HepG2 (cell line): ENCODE results near the gene NUDT8. TPM values are rescaled to one million over a fixed set of nuclear protein-coding genes. Genes with fewer than 3 reads are reported as not detected.

ENCODE experiments used
- BCLAF1 ChIP-seq: fragments of 450-650 bp; IDR thresholded peaks from 2 replicates; pipeline ENCODE4 v1.6.1; 2017; ENCODE audit warnings: mild to moderate bottlenecking
- FOXA3 ChIP-seq: IDR thresholded peaks from 2 replicates; pipeline ENCODE4 v1.6.1; 2016; ENCODE audit warnings: missing genetic modification reagents, missing compliant biosample characterization
- KMT2B ChIP-seq: IDR thresholded peaks from 2 replicates; pipeline ENCODE4 v1.6.1; 2016; ENCODE audit warnings: missing genetic modification reagents, missing compliant biosample characterization
- MBD4 ChIP-seq: IDR thresholded peaks from 2 replicates; pipeline ENCODE4 v1.6.1; 2012; ENCODE audit warnings: low read length, inconsistent platforms, borderline replicate concordance
- NFATC3 ChIP-seq: sonication (generic); formaldehyde crosslinking; IDR thresholded peaks from 2 replicates; pipeline ENCODE4 v1.5.1; 2020; ENCODE audit warnings: mild to moderate bottlenecking, missing genetic modification reagents
- SMC3 ChIP-seq: IDR thresholded peaks from 2 replicates; pipeline ENCODE4 v1.6.1; 2011; ENCODE audit warnings: low read length, improper control_type of control experiment
- THRA ChIP-seq: sonication (generic); formaldehyde crosslinking; IDR thresholded peaks from 2 replicates; pipeline ENCODE4 v1.4.0; 2020; ENCODE audit warnings: missing genetic modification reagents, borderline replicate concordance
- YEATS4 ChIP-seq: sonication (generic); formaldehyde crosslinking; IDR thresholded peaks from 2 replicates; pipeline ENCODE4 v1.4.0; 2020; ENCODE audit warnings: missing genetic modification reagents, borderline replicate concordance
- ZBTB38 ChIP-seq: sonication (generic); formaldehyde crosslinking; IDR thresholded peaks from 2 replicates; pipeline ENCODE4 v1.5.1; 2020; ENCODE audit warnings: mild to moderate bottlenecking, missing genetic modification reagents
- ZNF142 ChIP-seq: sonication (generic); formaldehyde crosslinking; IDR thresholded peaks from 2 replicates; pipeline ENCODE4 v1.4.0; 2020; ENCODE audit warnings: missing genetic modification reagents
- ZNF24 ChIP-seq: fragments of 450-650 bp; IDR thresholded peaks from 2 replicates; pipeline ENCODE4 v1.6.1; 2017; ENCODE audit warnings: antibody characterized with exemption, mild to moderate bottlenecking
- ZNF337 ChIP-seq: sonication (generic); formaldehyde crosslinking; IDR thresholded peaks from 2 replicates; pipeline ENCODE4 v1.5.1; 2020; ENCODE audit warnings: missing genetic modification reagents, low read depth, mild to moderate bottlenecking, borderline replicate concordance
- ZNF660 ChIP-seq: sonication (generic); formaldehyde crosslinking; IDR thresholded peaks from 2 replicates; pipeline ENCODE4 v1.5.1; 2020; ENCODE audit warnings: mild to moderate bottlenecking, low read depth, missing genetic modification reagents, borderline replicate concordance
- ZSCAN29 ChIP-seq: sonication (generic); formaldehyde crosslinking; conservative IDR thresholded peaks from 2 replicates; pipeline ENCODE4 v1.4.0; 2020; ENCODE audit warnings: mild to moderate bottlenecking, missing genetic modification reagents
- polyA plus RNA-seq, 8 experiments: library from polyadenylated mRNA; depleted of rRNA in 3 of 8; stranded (reverse) in 7 of 8; unstranded in 1 of 8; fragments of >200 nt; fragmentation: Illumina TruSeq in 4 of 8; extraction: Trizol in 4 of 8; gene quantifications; 2 replicates each; pipeline versions ENCODE4 v1.2.1 to v1.2.3, GENCODE V29; 2011 to 2016; ENCODE audit warnings: low read depth in 4 of 8, missing spikeins in 1 of 8, mixed read lengths in 1 of 8; ENCODE audit not compliant: insufficient read depth in 1 of 8
- total RNA-seq, 5 experiments: library from RNA; depleted of rRNA; stranded (reverse); fragments of >200 nt; fragmentation: Illumina TruSeq; extraction: Trizol; gene quantifications; 2 replicates each; pipeline ENCODE4 v1.2.3, GENCODE V29; 2016; ENCODE audit warnings: low read depth in 1 of 5
- TF ChIP-seq, protein P1 (sequence below): sonication (generic); formaldehyde crosslinking; IDR thresholded peaks from 2 replicates; pipeline ENCODE4 v1.4.0; 2020; ENCODE audit warnings: missing genetic modification reagents, mild to moderate bottlenecking, borderline replicate concordance

Gene NUDT8
- total and polyA plus RNA-seq, 2 of the 13 experiments (the other 11 are each of a cell fraction or from before 2014, with no cell fraction given) = 6.7 to 25.8 TPM

GRCh38 chr11:67606492-67607295 is 23.0 kb downstream of the NUDT8 start, which contains the start of gene NDUFV1 (continued):
- TF ChIP-seq ZNF142 (CRISPR knock-in tag) (no peak), ZSCAN29 (no peak; the same call in 1 of the 2 replicates), YEATS4 (CRISPR knock-in tag) (no peak; the same call in 1 of the 2 replicates), MBD4 (no peak), THRA (CRISPR knock-in tag) (0 out of 2 replicates have a peak, but pooled peaks have one; percentile 27), FOXA3 (CRISPR knock-in tag) (peak; percentile 64), ZNF24 (no peak), ZBTB38 (CRISPR knock-in tag) (peak; percentile 41; the same call in 1 of the 2 replicates), SMC3 (no peak; the same call in 1 of the 2 replicates), BCLAF1 (no peak), NFATC3 (0 out of 2 replicates have a peak, but pooled peaks have one; percentile 16), ZNF337 (CRISPR knock-in tag) (0 out of 2 replicates have a peak, but pooled peaks have one; percentile 70), KMT2B (CRISPR knock-in tag) (peak; percentile 74; the same call in 1 of the 2 replicates), ZNF660 (CRISPR knock-in tag) (no peak; the same call in 1 of the 2 replicates)
- TF ChIP-seq, protein P1, sequence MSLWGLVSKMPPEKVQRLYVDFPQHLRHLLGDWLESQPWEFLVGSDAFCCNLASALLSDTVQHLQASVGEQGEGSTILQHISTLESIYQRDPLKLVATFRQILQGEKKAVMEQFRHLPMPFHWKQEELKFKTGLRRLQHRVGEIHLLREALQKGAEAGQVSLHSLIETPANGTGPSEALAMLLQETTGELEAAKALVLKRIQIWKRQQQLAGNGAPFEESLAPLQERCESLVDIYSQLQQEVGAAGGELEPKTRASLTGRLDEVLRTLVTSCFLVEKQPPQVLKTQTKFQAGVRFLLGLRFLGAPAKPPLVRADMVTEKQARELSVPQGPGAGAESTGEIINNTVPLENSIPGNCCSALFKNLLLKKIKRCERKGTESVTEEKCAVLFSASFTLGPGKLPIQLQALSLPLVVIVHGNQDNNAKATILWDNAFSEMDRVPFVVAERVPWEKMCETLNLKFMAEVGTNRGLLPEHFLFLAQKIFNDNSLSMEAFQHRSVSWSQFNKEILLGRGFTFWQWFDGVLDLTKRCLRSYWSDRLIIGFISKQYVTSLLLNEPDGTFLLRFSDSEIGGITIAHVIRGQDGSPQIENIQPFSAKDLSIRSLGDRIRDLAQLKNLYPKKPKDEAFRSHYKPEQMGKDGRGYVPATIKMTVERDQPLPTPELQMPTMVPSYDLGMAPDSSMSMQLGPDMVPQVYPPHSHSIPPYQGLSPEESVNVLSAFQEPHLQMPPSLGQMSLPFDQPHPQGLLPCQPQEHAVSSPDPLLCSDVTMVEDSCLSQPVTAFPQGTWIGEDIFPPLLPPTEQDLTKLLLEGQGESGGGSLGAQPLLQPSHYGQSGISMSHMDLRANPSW = no peak
